ENCODE results near the gene KLHDC8B. TPM values are rescaled to one million over a fixed set of nuclear protein-coding genes. Genes with fewer than 3 reads are reported as not detected.

KLHDC8B gene
- total RNA-seq, 2 donors from 2014 or later = 1.0 to 3.7 TPM

GRCh38 chr3:49135499-49135898 is 35.9 kb upstream of the KLHDC8B start:
- Mint-ChIP-seq H3K36me3 (ENCODE audit: low read depth) (no peaks in the 10 kb centered on the region), H3K4me1 (no peaks in the 10 kb centered on the region), H3K4me3 (no peak overlapping the region), H3K27ac (no peak overlapping the region), H3K9me3 (no peaks in the 10 kb centered on the region), H3K27me3 (peaks cover 15% of the 10 kb centered on the region)
- no peak for ATAC-seq (replicated peaks)

GRCh38 chr3:49140080-49140479 is 31.3 kb upstream of the KLHDC8B start:
- no peaks in the 10 kb centered on the region for H3K9me3 Mint-ChIP-seq
- no peaks in the 10 kb centered on the region for H3K36me3 Mint-ChIP-seq (ENCODE audit: low read depth)
- H3K4me1 Mint-ChIP-seq = no peaks in the 10 kb centered on the region
- no peak for ATAC-seq (replicated peaks)
- H3K4me3 Mint-ChIP-seq = no peak overlapping the region
- no peak overlapping the region for H3K27ac Mint-ChIP-seq
- peaks cover 7% of the 10 kb centered on the region for H3K27me3 Mint-ChIP-seq

GRCh38 chr3:49148159-49148558 is 23.2 kb upstream of the KLHDC8B start:
- Mint-ChIP-seq H3K9me3 (no peaks in the 10 kb centered on the region), H3K27ac (no peak overlapping the region), H3K4me3 (no peak overlapping the region), H3K4me1 (no peaks in the 10 kb centered on the region), H3K27me3 (no peaks in the 10 kb centered on the region), H3K36me3 (ENCODE audit: low read depth) (no peaks in the 10 kb centered on the region)
- no peak for ATAC-seq (replicated peaks)

- Mint-ChIP-seq H3K36me3 (ENCODE audit: low read depth) (no peaks in the 10 kb centered on the region), H3K4me1 (no peaks in the 10 kb centered on the region), H3K27ac (no peak overlapping the region), H3K4me3 (no peak overlapping the region), H3K9me3 (no peaks in the 10 kb centered on the region), H3K27me3 (no peaks in the 10 kb centered on the region)
- no peak for ATAC-seq (replicated peaks)
These were observed 19.8 kb upstream of the KLHDC8B start for GRCh38 chr3:49151610-49152009.

GRCh38 chr3:49153349-49153912 is 18.0 kb upstream of the KLHDC8B start:
- H3K36me3 Mint-ChIP-seq (ENCODE audit: low read depth) = no peaks in the 10 kb centered on the region
- no peak overlapping the region for H3K27ac Mint-ChIP-seq
- no peaks in the 10 kb centered on the region for H3K27me3 Mint-ChIP-seq
- no peaks in the 10 kb centered on the region for H3K9me3 Mint-ChIP-seq
- ATAC-seq (replicated peaks) = no peak
- H3K4me3 Mint-ChIP-seq = no peak overlapping the region
- H3K4me1 Mint-ChIP-seq = no peaks in the 10 kb centered on the region

- Mint-ChIP-seq H3K27ac (no peak overlapping the region), H3K27me3 (no peaks in the 10 kb centered on the region), H3K9me3 (no peaks in the 10 kb centered on the region), H3K4me3 (no peak overlapping the region), H3K36me3 (ENCODE audit: low read depth) (no peaks in the 10 kb centered on the region), H3K4me1 (no peaks in the 10 kb centered on the region)
- no peak for ATAC-seq (replicated peaks)
These were observed 14.1 kb upstream of the KLHDC8B start for GRCh38 chr3:49157289-49157688.

GRCh38 chr3:49158103-49158709 is 13.2 kb upstream of the KLHDC8B start:
- Mint-ChIP-seq H3K9me3 (no peaks in the 10 kb centered on the region), H3K27me3 (no peaks in the 10 kb centered on the region), H3K4me3 (no peak overlapping the region), H3K27ac (no peak overlapping the region), H3K36me3 (ENCODE audit: low read depth) (peaks cover 7% of the 10 kb centered on the region), H3K4me1 (no peaks in the 10 kb centered on the region)
- peak; percentile 75 for ATAC-seq (replicated peaks)

- Mint-ChIP-seq H3K27me3 (no peaks in the 10 kb centered on the region), H3K9me3 (no peaks in the 10 kb centered on the region), H3K27ac (no peak overlapping the region)
These were observed 12.6 kb upstream of the KLHDC8B start for GRCh38 chr3:49158792-49159191.

GRCh38 chr3:49161197-49161596 is 10.2 kb upstream of the KLHDC8B start:
- H3K4me3 Mint-ChIP-seq = no peak overlapping the region
- no peaks in the 10 kb centered on the region for H3K27me3 Mint-ChIP-seq
- no peak for ATAC-seq (replicated peaks)
- no peak overlapping the region for H3K27ac Mint-ChIP-seq
- H3K4me1 Mint-ChIP-seq = peaks cover 14% of the 10 kb centered on the region
- H3K9me3 Mint-ChIP-seq = no peaks in the 10 kb centered on the region
- peaks cover 33% of the 10 kb centered on the region for H3K36me3 Mint-ChIP-seq (ENCODE audit: low read depth)

More at GRCh38 chr3:49158792-49159191, 12.6 kb upstream of the KLHDC8B start:
- Mint-ChIP-seq H3K4me1 (peaks cover under 1% of the 10 kb centered on the region), H3K36me3 (ENCODE audit: low read depth) (peaks cover 12% of the 10 kb centered on the region), H3K4me3 (no peak overlapping the region)
- no peak for ATAC-seq (replicated peaks)

- no peak overlapping the region for H3K4me3 Mint-ChIP-seq
- H3K36me3 Mint-ChIP-seq (ENCODE audit: low read depth) = peaks cover 33% of the 10 kb centered on the region
- H3K27me3 Mint-ChIP-seq = no peaks in the 10 kb centered on the region
- H3K4me1 Mint-ChIP-seq = peaks cover 14% of the 10 kb centered on the region
- H3K9me3 Mint-ChIP-seq = no peaks in the 10 kb centered on the region
- ATAC-seq (replicated peaks) = peak; percentile 49
- peak overlapping the region; percentile 54 for H3K27ac Mint-ChIP-seq
These were observed 9.4 kb upstream of the KLHDC8B start for GRCh38 chr3:49161808-49162530.

GRCh38 chr3:49162751-49163419 is 8.5 kb upstream of the KLHDC8B start:
- H3K9me3 Mint-ChIP-seq = no peaks in the 10 kb centered on the region
- H3K4me3 Mint-ChIP-seq = no peak overlapping the region
- no peaks in the 10 kb centered on the region for H3K27me3 Mint-ChIP-seq
- ATAC-seq (replicated peaks) = no peak
- H3K4me1 Mint-ChIP-seq = peaks cover 14% of the 10 kb centered on the region
- peaks cover 33% of the 10 kb centered on the region for H3K36me3 Mint-ChIP-seq (ENCODE audit: low read depth)
- H3K27ac Mint-ChIP-seq = no peak overlapping the region

GRCh38 chr3:49163609-49164008 is 7.8 kb upstream of the KLHDC8B start:
- no peak for ATAC-seq (replicated peaks)
- peak overlapping the region; percentile 91 for H3K4me3 Mint-ChIP-seq
- H3K27ac Mint-ChIP-seq = no peak overlapping the region
- peaks cover 33% of the 10 kb centered on the region for H3K36me3 Mint-ChIP-seq (ENCODE audit: low read depth)
- no peaks in the 10 kb centered on the region for H3K27me3 Mint-ChIP-seq
- peaks cover 14% of the 10 kb centered on the region for H3K4me1 Mint-ChIP-seq
- H3K9me3 Mint-ChIP-seq = no peaks in the 10 kb centered on the region

GRCh38 chr3:49164983-49165720 is 6.2 kb upstream of the KLHDC8B start:
- peak overlapping the region; percentile 91 for H3K4me3 Mint-ChIP-seq
- H3K27ac Mint-ChIP-seq = peak overlapping the region; percentile 93
- peaks cover 33% of the 10 kb centered on the region for H3K36me3 Mint-ChIP-seq (ENCODE audit: low read depth)
- H3K4me1 Mint-ChIP-seq = peaks cover 14% of the 10 kb centered on the region
- H3K27me3 Mint-ChIP-seq = no peaks in the 10 kb centered on the region
- no peaks in the 10 kb centered on the region for H3K9me3 Mint-ChIP-seq
- no peak for ATAC-seq (replicated peaks)

All from activated T-helper 17 cell treated with anti-CD3 and anti-CD28 coated beads, Interleukin-2, amount 50 U/mL, for 72 hours (primary cell).